Naive B cell (primary cell): ENCODE data around the gene NUP160. TPM values are rescaled to one million over a fixed set of nuclear protein-coding genes. Genes with fewer than 3 reads are reported as not detected.

ENCODE experiments used
- polyA plus RNA-seq, 6 donors: library from polyadenylated mRNA; unstranded; fragments of 300-500 nt; fragmentation: Illumina TruSeq; gene quantifications; one replicate each; pipeline ENCODE4 v1.2.3, GENCODE V29; 2021; ENCODE audit warnings: low read depth in 6 of 6

NUP160 gene
- polyA plus RNA-seq, 6 donors from 2014 or later: 25.7 to 57.4 (median 38.5) TPM

Other genes with a start within 250 kb of the NUP160 start
- 10 to 100 TPM; 56.9 to 77.3 (median 64.6) TPM for gene MTCH2, start 205.8 kb downstream of the NUP160 start, polyA plus RNA-seq
- gene AGBL2, start 133.0 kb downstream of the NUP160 start, polyA plus RNA-seq: 10 to 100 TPM in 1 of 6 donors, 1 to 10 TPM in 5; 3.1 to 14.6 (median 5.7) TPM
- 10 to 100 TPM; 30.9 to 88.8 (median 61.2) TPM for gene FNBP4, start 81.0 kb downstream of the NUP160 start, polyA plus RNA-seq
- 10 to 100 TPM in 4 of 6 donors, 1 to 10 TPM in 2; 4.3 to 15.1 (median 11.6) TPM for gene PTPRJ, start 132.2 kb upstream of the NUP160 start, polyA plus RNA-seq